NT2/D1 (cell line): ENCODE results near the gene WDR77.

ENCODE experiments used
- DNase-seq: peaks from one replicate; pipeline ENCODE4 v3.0.0-alpha.2; 2011; ENCODE audit warnings: low read depth, low spot score
- H3K27me3 ChIP-seq: 2 replicates; pipeline ENCODE4 v1.6.0; 2011; ENCODE audit warnings: mild to moderate bottlenecking; ENCODE audit not compliant: insufficient read length, insufficient read depth
- H3K36me3 ChIP-seq: 2 replicates; pipeline ENCODE4 v1.6.1; 2011; ENCODE audit warnings: mild to moderate bottlenecking, low read length, mixed read lengths; ENCODE audit not compliant: insufficient read depth, insufficient read length
- H3K4me1 ChIP-seq: 2 replicates; pipeline ENCODE4 v1.5.1; 2011; ENCODE audit not compliant: insufficient read depth, insufficient read length
- H3K4me3 ChIP-seq: 2 replicates; pipeline ENCODE4 v1.5.1; 2011; ENCODE audit warnings: low read depth; ENCODE audit not compliant: insufficient read length
- H3K9ac ChIP-seq: 2 replicates; pipeline ENCODE4 v1.6.0; 2011; ENCODE audit warnings: low read depth; ENCODE audit not compliant: insufficient read length
- H3K9me3 ChIP-seq: 2 replicates; pipeline ENCODE4 v1.5.1; 2011; ENCODE audit warnings: mild to moderate bottlenecking, low read length; ENCODE audit not compliant: insufficient read depth
- SUZ12 ChIP-seq: IDR thresholded peaks from 2 replicates; pipeline ENCODE4 v1.6.1; 2011; ENCODE audit not compliant: insufficient read length, insufficient read depth; ENCODE audit errors: extremely low read depth
- YY1 ChIP-seq: IDR thresholded peaks from 2 replicates; pipeline ENCODE4 v1.6.1; 2011; ENCODE audit not compliant: insufficient read length, insufficient read depth
- ZNF274 ChIP-seq: IDR thresholded peaks from 2 replicates; pipeline ENCODE4 v1.6.1; 2011; ENCODE audit warnings: mild to moderate bottlenecking, low read depth, low read length

Gene WDR77

GRCh38 chr1:111486431-111486830 is 37.4 kb upstream of the WDR77 start:
- DNase-seq: no peak
- Histone ChIP-seq H3K4me3 (no peak overlapping the region), H3K4me1 (no peaks in the 10 kb centered on the region), H3K36me3 (no peaks in the 10 kb centered on the region), H3K27me3 (no peaks in the 10 kb centered on the region), H3K9me3 (no peaks in the 10 kb centered on the region), H3K9ac (no peak overlapping the region)
- no peak for TF ChIP-seq ZNF274
- no peak for TF ChIP-seq SUZ12
- no peak for TF ChIP-seq YY1

GRCh38 chr1:111484391-111485026 is 35.5 kb upstream of the WDR77 start:
- DNase-seq: no peak
- Histone ChIP-seq H3K36me3 (no peaks in the 10 kb centered on the region), H3K4me1 (no peaks in the 10 kb centered on the region), H3K9ac (no peak overlapping the region), H3K9me3 (no peaks in the 10 kb centered on the region), H3K4me3 (no peak overlapping the region), H3K27me3 (no peaks in the 10 kb centered on the region)
- no peak for TF ChIP-seq SUZ12
- no peak for TF ChIP-seq ZNF274
- TF ChIP-seq YY1: no peak

GRCh38 chr1:111483876-111484275 is 34.8 kb upstream of the WDR77 start:
- Histone ChIP-seq H3K4me1 (no peaks in the 10 kb centered on the region), H3K4me3 (no peak overlapping the region)
- TF ChIP-seq YY1: no peak
- TF ChIP-seq SUZ12: no peak
- TF ChIP-seq ZNF274: no peak

GRCh38 chr1:111483166-111483565 is 34.1 kb upstream of the WDR77 start:
- H3K27me3 ChIP-seq: no peaks in the 10 kb centered on the region
- H3K4me1 ChIP-seq: no peaks in the 10 kb centered on the region
- no peak for DNase-seq
- TF ChIP-seq SUZ12 (no peak), YY1 (no peak), ZNF274 (no peak)
- H3K4me3 ChIP-seq: no peak overlapping the region
- no peak overlapping the region for H3K9ac ChIP-seq
- H3K36me3 ChIP-seq: no peaks in the 10 kb centered on the region
- no peaks in the 10 kb centered on the region for H3K9me3 ChIP-seq

More at GRCh38 chr1:111483876-111484275, 34.8 kb upstream of the WDR77 start:
- Histone ChIP-seq H3K36me3 (no peaks in the 10 kb centered on the region), H3K9ac (no peak overlapping the region), H3K9me3 (no peaks in the 10 kb centered on the region), H3K27me3 (no peaks in the 10 kb centered on the region)
- no peak for DNase-seq

- H3K4me3 ChIP-seq: no peak overlapping the region
- H3K36me3 ChIP-seq: no peaks in the 10 kb centered on the region
- H3K4me1 ChIP-seq: no peaks in the 10 kb centered on the region
- no peak for TF ChIP-seq SUZ12
- no peak for TF ChIP-seq ZNF274
- TF ChIP-seq YY1: no peak
- DNase-seq: peak; percentile 51
- no peaks in the 10 kb centered on the region for H3K27me3 ChIP-seq
- no peaks in the 10 kb centered on the region for H3K9me3 ChIP-seq
- no peak overlapping the region for H3K9ac ChIP-seq
Measured at GRCh38 chr1:111481387-111482221, 32.5 kb upstream of the WDR77 start.

GRCh38 chr1:111480674-111481073 is 31.6 kb upstream of the WDR77 start:
- no peak for DNase-seq
- no peaks in the 10 kb centered on the region for H3K4me1 ChIP-seq

GRCh38 chr1:111476761-111477309 is 27.8 kb upstream of the WDR77 start:
- no peaks in the 10 kb centered on the region for H3K4me1 ChIP-seq
- no peaks in the 10 kb centered on the region for H3K27me3 ChIP-seq
- no peaks in the 10 kb centered on the region for H3K36me3 ChIP-seq
- no peak overlapping the region for H3K9ac ChIP-seq
- DNase-seq: no peak
- no peaks in the 10 kb centered on the region for H3K9me3 ChIP-seq
- TF ChIP-seq YY1: no peak
- no peak for TF ChIP-seq ZNF274
- no peak for TF ChIP-seq SUZ12
- H3K4me3 ChIP-seq: no peak overlapping the region

More at GRCh38 chr1:111480674-111481073, 31.6 kb upstream of the WDR77 start:
- Histone ChIP-seq H3K4me3 (no peak overlapping the region), H3K9me3 (no peaks in the 10 kb centered on the region), H3K36me3 (no peaks in the 10 kb centered on the region), H3K27me3 (no peaks in the 10 kb centered on the region), H3K9ac (no peak overlapping the region)
- TF ChIP-seq YY1: no peak
- TF ChIP-seq ZNF274: no peak
- no peak for TF ChIP-seq SUZ12

GRCh38 chr1:111476214-111476613 is 27.2 kb upstream of the WDR77 start:
- H3K4me3 ChIP-seq: no peak overlapping the region
- no peak for DNase-seq
- no peaks in the 10 kb centered on the region for H3K36me3 ChIP-seq
- H3K4me1 ChIP-seq: no peaks in the 10 kb centered on the region
- TF ChIP-seq YY1 (no peak), ZNF274 (no peak), SUZ12 (no peak)
- no peak overlapping the region for H3K9ac ChIP-seq
- no peaks in the 10 kb centered on the region for H3K27me3 ChIP-seq
- H3K9me3 ChIP-seq: no peaks in the 10 kb centered on the region
